ENCODE measurements around the gene AFF1. TPM values are rescaled to one million over a fixed set of nuclear protein-coding genes. Genes with fewer than 3 reads are reported as not detected.
"Not testable (repeated sequence)": the region's sequence is repeated elsewhere in the genome, so short reads cannot be mapped to it uniquely, and the experiment has no call there.

The AFF1 gene
- total RNA-seq, 2 experiments from 2014 or later: 28.7 to 69.7 TPM

DNA sequence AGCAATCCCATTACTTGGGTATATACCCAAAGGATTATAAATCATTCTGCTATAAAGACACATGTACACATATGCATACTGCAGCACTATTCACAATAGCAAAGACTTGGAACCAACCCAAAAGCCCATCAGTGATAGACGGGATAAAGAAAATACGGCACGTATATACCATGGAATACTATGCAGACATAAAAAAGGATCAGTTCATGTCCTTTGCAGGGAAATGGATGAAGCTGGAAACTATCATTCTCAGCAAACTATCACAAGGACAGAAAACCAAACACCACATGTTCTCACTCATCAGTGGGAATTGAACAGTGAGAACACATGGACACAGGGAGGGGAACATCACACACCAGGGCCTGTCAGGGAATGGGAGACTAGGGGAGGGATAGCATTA is 54.8 kb downstream of the AFF1 start:
- H2AFZ ChIP-seq (ENCODE audit: low read length); BruUV-seq (replicated peaks); H3K27ac ChIP-seq (ENCODE audit: low read depth, low read length, poor library complexity, severe bottlenecking); H3K4me3 ChIP-seq (ENCODE audit: low read depth, low read length, poor library complexity, severe bottlenecking); H3K4me2 ChIP-seq (ENCODE audit: low read length); CTCF ChIA-PET (ENCODE audit: unreplicated experiment); H4K20me1 ChIP-seq (ENCODE audit: insufficient read depth, low read length); H3K9me2 ChIP-seq (ENCODE audit: insufficient read depth, low read length); H3K9me3 ChIP-seq (ENCODE audit: low read length); POLR2A ChIA-PET; H3K36me3 ChIP-seq (ENCODE audit: insufficient read depth, low read length); intact Hi-C loops (cut with micrococcal nuclease; ENCODE audit: unreplicated experiment); DNase-seq (ENCODE audit: low spot score): not testable (repeated sequence)
- peaks cover 36% of the 10 kb centered on the region for H3K4me1 ChIP-seq (ENCODE audit: insufficient read depth, low read length, poor library complexity, severe bottlenecking)
- peaks cover 37% of the 10 kb centered on the region; the same call in 1 of the 2 replicates for H3K79me2 ChIP-seq (ENCODE audit: insufficient read depth, low read depth, low read length)

DNA sequence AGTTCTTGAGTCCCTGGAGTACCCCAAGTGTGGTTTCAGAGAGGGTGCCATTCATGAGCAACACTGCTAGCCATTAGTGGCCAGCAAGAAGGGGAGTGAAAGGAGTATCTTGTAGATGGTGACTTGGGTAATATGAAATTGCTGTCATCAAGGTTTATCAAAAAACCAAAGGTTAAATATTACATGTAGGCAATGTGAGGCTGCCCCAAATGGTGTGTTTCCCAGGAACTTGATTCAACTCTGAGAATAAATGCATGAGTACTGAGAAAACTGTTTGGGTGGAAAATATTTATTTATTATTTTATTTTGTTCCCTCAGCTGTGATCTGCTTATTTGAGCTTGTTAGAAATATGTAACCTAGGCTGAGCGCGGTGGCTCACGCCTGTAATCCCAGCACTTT is 55.7 kb downstream of the AFF1 start:
- peaks cover 34% of the 10 kb centered on the region; the same call in 1 of the 2 replicates for H3K79me2 ChIP-seq (ENCODE audit: insufficient read depth, low read depth, low read length)
- H3K4me3 ChIP-seq (ENCODE audit: low read depth, low read length, poor library complexity, severe bottlenecking): no peak overlapping the region
- TF ChIP-seq, protein P1, sequence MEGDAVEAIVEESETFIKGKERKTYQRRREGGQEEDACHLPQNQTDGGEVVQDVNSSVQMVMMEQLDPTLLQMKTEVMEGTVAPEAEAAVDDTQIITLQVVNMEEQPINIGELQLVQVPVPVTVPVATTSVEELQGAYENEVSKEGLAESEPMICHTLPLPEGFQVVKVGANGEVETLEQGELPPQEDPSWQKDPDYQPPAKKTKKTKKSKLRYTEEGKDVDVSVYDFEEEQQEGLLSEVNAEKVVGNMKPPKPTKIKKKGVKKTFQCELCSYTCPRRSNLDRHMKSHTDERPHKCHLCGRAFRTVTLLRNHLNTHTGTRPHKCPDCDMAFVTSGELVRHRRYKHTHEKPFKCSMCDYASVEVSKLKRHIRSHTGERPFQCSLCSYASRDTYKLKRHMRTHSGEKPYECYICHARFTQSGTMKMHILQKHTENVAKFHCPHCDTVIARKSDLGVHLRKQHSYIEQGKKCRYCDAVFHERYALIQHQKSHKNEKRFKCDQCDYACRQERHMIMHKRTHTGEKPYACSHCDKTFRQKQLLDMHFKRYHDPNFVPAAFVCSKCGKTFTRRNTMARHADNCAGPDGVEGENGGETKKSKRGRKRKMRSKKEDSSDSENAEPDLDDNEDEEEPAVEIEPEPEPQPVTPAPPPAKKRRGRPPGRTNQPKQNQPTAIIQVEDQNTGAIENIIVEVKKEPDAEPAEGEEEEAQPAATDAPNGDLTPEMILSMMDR (conservative IDR thresholded peaks at IDR 0.05; ENCODE audit: low read length): no peak
- TF ChIP-seq EZH2phosphoT487 (IDR thresholded peaks at IDR 0.05; ENCODE audit: borderline replicate concordance, low read depth, low read length): no peak
- CTCF ChIA-PET (ENCODE audit: unreplicated experiment): no interaction called here
- intact Hi-C loops (cut with micrococcal nuclease; ENCODE audit: unreplicated experiment): no loop called here
- no TSS peak for BruUV-seq (replicated peaks)
- no peaks in the 10 kb centered on the region for H4K20me1 ChIP-seq (ENCODE audit: insufficient read depth, low read length)
- POLR2A ChIA-PET: interaction anchor here (0.7 to 2.8 kb wide), 3 partner anchors 12 to 23 kb away, joined by 3 to 13 read pairs (median 3); no protein-coding TSS in a partner anchor
- H3K27ac ChIP-seq (ENCODE audit: low read depth, low read length, poor library complexity, severe bottlenecking): no peak overlapping the region
- no peak for DNase-seq (ENCODE audit: low spot score)
- no peaks in the 10 kb centered on the region for H3K9me2 ChIP-seq (ENCODE audit: insufficient read depth, low read length)
- peaks cover 41% of the 10 kb centered on the region for H3K4me1 ChIP-seq (ENCODE audit: insufficient read depth, low read length, poor library complexity, severe bottlenecking)
- H3K36me3 ChIP-seq (ENCODE audit: insufficient read depth, low read length): peaks cover 10% of the 10 kb centered on the region
- H3K9me3 ChIP-seq (ENCODE audit: low read length): no peaks in the 10 kb centered on the region
- H2AFZ ChIP-seq (ENCODE audit: low read length): no peak overlapping the region
- H3K4me2 ChIP-seq (ENCODE audit: low read length): no peak overlapping the region

DNA sequence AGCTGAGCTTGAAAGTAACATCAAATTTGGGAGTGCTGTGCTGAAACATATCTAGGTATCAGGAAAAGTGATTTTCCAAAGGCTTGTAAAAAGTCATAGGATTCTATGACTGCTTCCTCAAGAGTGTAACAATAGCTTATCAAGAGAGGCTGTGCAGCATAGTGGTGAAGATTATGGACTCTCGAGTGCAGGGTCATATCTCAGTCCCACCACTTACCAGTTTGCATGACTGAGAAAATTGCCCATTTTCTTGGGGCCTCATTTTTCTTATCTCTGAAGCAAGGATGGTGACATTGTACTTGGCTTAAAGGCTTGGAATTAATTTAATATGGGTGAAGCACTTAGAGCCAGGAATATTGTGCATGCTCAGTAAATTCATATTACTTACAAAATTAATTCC is 57.2 kb downstream of the AFF1 start:
- no peak for DNase-seq (ENCODE audit: low spot score)
- H3K36me3 ChIP-seq (ENCODE audit: insufficient read depth, low read length): peaks cover 11% of the 10 kb centered on the region
- no peak overlapping the region for H2AFZ ChIP-seq (ENCODE audit: low read length)
- CTCF ChIA-PET (ENCODE audit: unreplicated experiment): interaction anchor here (0.6 kb wide), 1 partner anchor 13 kb away, joined by 3 read pairs; no protein-coding TSS in a partner anchor
- BruUV-seq (replicated peaks): no TSS peak
- peaks cover 46% of the 10 kb centered on the region for H3K4me1 ChIP-seq (ENCODE audit: insufficient read depth, low read length, poor library complexity, severe bottlenecking)
- no peaks in the 10 kb centered on the region for H4K20me1 ChIP-seq (ENCODE audit: insufficient read depth, low read length)
- H3K9me2 ChIP-seq (ENCODE audit: insufficient read depth, low read length): no peaks in the 10 kb centered on the region
- TF ChIP-seq EZH2phosphoT487 (IDR thresholded peaks at IDR 0.05; ENCODE audit: borderline replicate concordance, low read depth, low read length): no peak
- TF ChIP-seq, protein P1 (conservative IDR thresholded peaks at IDR 0.05; ENCODE audit: low read length): no peak
- POLR2A ChIA-PET: interaction anchor here (0.7 to 2.8 kb wide), 14 partner anchors 7 to 107 kb away, joined by 3 to 14 read pairs (median 3); no protein-coding TSS in a partner anchor
- peaks cover 27% of the 10 kb centered on the region; the same call in 1 of the 2 replicates for H3K79me2 ChIP-seq (ENCODE audit: insufficient read depth, low read depth, low read length)
- no peak overlapping the region for H3K27ac ChIP-seq (ENCODE audit: low read depth, low read length, poor library complexity, severe bottlenecking)
- no peak overlapping the region for H3K4me2 ChIP-seq (ENCODE audit: low read length)
- no peaks in the 10 kb centered on the region for H3K9me3 ChIP-seq (ENCODE audit: low read length)
- intact Hi-C loops (cut with micrococcal nuclease; ENCODE audit: unreplicated experiment): no loop called here
- no peak overlapping the region for H3K4me3 ChIP-seq (ENCODE audit: low read depth, low read length, poor library complexity, severe bottlenecking)
